Spleen (tissue), 7 donors: Measurements from ENCODE around the gene SLC48A1.

Source experiments
- POLR2AphosphoS5 ChIP-seq, 3 donors: sonication (generic); formaldehyde crosslinking; IDR thresholded peaks; one replicate each; pipeline ENCODE4 v1.5.1; 2017; ENCODE audit warnings: antibody characterized with exemption in 3 of 3
- TF ChIP-seq, protein P1 (sequence below), 11 experiments: fragments of 200-600 bp in 7 of 11; fragments of 450-650 bp in 4 of 11; sonication (generic) in 4 of 11; IDR thresholded peaks in 8 of 11; conservative IDR thresholded peaks in 3 of 11; 1 replicate in 7 of 11; 2 replicates in 4 of 11; pipeline versions ENCODE4 v1.4.0 to v1.8.0; 2016 to 2021; ENCODE audit warnings: antibody characterized with exemption in 11 of 11, inconsistent platforms in 4 of 11, mild to moderate bottlenecking in 1 of 11
- donor health status: DM: no; HTN: no; CAD: no; lungs with moderate emphysema.
- donor health status: DM: no; HTN: no; CAD: no.
- donor health status: DM: no; HTN: no; CAD: no.

DNA sequence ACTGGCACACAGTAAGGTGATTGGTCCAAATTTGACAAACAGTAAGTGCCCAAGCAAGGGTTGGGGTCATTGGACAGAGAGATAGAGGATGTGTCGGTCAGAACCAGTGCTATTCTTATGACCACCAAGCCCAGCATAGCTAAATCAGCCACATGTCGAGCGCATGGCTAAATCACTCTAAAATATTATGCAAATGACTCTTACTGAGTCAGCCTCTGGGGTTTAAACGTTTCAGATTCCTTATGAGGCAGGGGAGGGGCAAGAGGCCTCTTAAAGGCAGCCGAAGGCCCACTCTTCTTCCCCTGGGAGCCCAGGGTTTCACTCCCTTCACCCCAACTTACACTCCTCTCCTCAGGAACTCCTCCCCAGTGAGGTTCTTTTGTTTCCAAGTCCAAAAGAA is 47.1 kb upstream of the SLC48A1 start:
- TF ChIP-seq, protein P1, sequence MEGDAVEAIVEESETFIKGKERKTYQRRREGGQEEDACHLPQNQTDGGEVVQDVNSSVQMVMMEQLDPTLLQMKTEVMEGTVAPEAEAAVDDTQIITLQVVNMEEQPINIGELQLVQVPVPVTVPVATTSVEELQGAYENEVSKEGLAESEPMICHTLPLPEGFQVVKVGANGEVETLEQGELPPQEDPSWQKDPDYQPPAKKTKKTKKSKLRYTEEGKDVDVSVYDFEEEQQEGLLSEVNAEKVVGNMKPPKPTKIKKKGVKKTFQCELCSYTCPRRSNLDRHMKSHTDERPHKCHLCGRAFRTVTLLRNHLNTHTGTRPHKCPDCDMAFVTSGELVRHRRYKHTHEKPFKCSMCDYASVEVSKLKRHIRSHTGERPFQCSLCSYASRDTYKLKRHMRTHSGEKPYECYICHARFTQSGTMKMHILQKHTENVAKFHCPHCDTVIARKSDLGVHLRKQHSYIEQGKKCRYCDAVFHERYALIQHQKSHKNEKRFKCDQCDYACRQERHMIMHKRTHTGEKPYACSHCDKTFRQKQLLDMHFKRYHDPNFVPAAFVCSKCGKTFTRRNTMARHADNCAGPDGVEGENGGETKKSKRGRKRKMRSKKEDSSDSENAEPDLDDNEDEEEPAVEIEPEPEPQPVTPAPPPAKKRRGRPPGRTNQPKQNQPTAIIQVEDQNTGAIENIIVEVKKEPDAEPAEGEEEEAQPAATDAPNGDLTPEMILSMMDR (IDR thresholded peaks at IDR 0.05 in 8 of 11, conservative IDR thresholded peaks at IDR 0.05 in 3 of 11): no peak
- no peak for TF ChIP-seq POLR2AphosphoS5 (IDR thresholded peaks at IDR 0.05)
